ENCODE measurements around the gene ZNF23. TPM values are rescaled to one million over a fixed set of nuclear protein-coding genes. Genes with fewer than 3 reads are reported as not detected.

The ZNF23 gene
- total RNA-seq, 1 experiment from 2014 or later = 11.6 TPM

- TF ChIP-seq ATF6 (CRISPR knock-in tag; IDR thresholded peaks at IDR 0.05) = no peak
- TF ChIP-seq, protein P1, sequence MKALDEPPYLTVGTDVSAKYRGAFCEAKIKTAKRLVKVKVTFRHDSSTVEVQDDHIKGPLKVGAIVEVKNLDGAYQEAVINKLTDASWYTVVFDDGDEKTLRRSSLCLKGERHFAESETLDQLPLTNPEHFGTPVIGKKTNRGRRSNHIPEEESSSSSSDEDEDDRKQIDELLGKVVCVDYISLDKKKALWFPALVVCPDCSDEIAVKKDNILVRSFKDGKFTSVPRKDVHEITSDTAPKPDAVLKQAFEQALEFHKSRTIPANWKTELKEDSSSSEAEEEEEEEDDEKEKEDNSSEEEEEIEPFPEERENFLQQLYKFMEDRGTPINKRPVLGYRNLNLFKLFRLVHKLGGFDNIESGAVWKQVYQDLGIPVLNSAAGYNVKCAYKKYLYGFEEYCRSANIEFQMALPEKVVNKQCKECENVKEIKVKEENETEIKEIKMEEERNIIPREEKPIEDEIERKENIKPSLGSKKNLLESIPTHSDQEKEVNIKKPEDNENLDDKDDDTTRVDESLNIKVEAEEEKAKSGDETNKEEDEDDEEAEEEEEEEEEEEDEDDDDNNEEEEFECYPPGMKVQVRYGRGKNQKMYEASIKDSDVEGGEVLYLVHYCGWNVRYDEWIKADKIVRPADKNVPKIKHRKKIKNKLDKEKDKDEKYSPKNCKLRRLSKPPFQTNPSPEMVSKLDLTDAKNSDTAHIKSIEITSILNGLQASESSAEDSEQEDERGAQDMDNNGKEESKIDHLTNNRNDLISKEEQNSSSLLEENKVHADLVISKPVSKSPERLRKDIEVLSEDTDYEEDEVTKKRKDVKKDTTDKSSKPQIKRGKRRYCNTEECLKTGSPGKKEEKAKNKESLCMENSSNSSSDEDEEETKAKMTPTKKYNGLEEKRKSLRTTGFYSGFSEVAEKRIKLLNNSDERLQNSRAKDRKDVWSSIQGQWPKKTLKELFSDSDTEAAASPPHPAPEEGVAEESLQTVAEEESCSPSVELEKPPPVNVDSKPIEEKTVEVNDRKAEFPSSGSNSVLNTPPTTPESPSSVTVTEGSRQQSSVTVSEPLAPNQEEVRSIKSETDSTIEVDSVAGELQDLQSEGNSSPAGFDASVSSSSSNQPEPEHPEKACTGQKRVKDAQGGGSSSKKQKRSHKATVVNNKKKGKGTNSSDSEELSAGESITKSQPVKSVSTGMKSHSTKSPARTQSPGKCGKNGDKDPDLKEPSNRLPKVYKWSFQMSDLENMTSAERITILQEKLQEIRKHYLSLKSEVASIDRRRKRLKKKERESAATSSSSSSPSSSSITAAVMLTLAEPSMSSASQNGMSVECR (CRISPR knock-in tag; IDR thresholded peaks at IDR 0.05; ENCODE audit: borderline replicate concordance) = peak; percentile 63
- TF ChIP-seq NFE2L1 (CRISPR knock-in tag; IDR thresholded peaks at IDR 0.05) = no peak
- no peak for TF ChIP-seq ZBTB21 (CRISPR knock-in tag; IDR thresholded peaks at IDR 0.05; ENCODE audit: borderline replicate concordance)
- peak; percentile 94; the same call in 1 of the 2 replicates for TF ChIP-seq ATF1 (CRISPR knock-in tag; IDR thresholded peaks at IDR 0.05)
- TF ChIP-seq AFF4 (CRISPR knock-in tag; IDR thresholded peaks at IDR 0.05; ENCODE audit: borderline replicate concordance) = no peak
- TF ChIP-seq SOX15 (CRISPR knock-in tag; IDR thresholded peaks at IDR 0.05) = no peak
- peak; percentile 16; the same call in 1 of the 2 replicates for TF ChIP-seq TP53 (CRISPR knock-in tag; IDR thresholded peaks at IDR 0.05)
- no peak for TF ChIP-seq FOXJ3 (CRISPR knock-in tag; IDR thresholded peaks at IDR 0.05; ENCODE audit: borderline replicate concordance)
- TF ChIP-seq ZNF219 (CRISPR knock-in tag; IDR thresholded peaks at IDR 0.05; ENCODE audit: borderline replicate concordance) = no peak
- no peak for TF ChIP-seq GRHL2 (CRISPR knock-in tag; IDR thresholded peaks at IDR 0.05; ENCODE audit: insufficient replicate concordance, severe bottlenecking)
- no peak for TF ChIP-seq MYBL2 (CRISPR knock-in tag; IDR thresholded peaks at IDR 0.05)
- TF ChIP-seq RORB (CRISPR knock-in tag; IDR thresholded peaks at IDR 0.05) = no peak
- TF ChIP-seq ZNF317 (CRISPR knock-in tag; IDR thresholded peaks at IDR 0.05; ENCODE audit: borderline replicate concordance, low read depth) = no peak
- TF ChIP-seq ZNF425 (CRISPR knock-in tag; conservative IDR thresholded peaks at IDR 0.05) = peak; percentile 87
- TF ChIP-seq, protein P2, sequence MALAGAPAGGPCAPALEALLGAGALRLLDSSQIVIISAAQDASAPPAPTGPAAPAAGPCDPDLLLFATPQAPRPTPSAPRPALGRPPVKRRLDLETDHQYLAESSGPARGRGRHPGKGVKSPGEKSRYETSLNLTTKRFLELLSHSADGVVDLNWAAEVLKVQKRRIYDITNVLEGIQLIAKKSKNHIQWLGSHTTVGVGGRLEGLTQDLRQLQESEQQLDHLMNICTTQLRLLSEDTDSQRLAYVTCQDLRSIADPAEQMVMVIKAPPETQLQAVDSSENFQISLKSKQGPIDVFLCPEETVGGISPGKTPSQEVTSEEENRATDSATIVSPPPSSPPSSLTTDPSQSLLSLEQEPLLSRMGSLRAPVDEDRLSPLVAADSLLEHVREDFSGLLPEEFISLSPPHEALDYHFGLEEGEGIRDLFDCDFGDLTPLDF (CRISPR knock-in tag; IDR thresholded peaks at IDR 0.05) = no peak
- TF ChIP-seq, protein P3, sequence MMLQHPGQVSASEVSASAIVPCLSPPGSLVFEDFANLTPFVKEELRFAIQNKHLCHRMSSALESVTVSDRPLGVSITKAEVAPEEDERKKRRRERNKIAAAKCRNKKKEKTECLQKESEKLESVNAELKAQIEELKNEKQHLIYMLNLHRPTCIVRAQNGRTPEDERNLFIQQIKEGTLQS (CRISPR knock-in tag; conservative IDR thresholded peaks at IDR 0.05) = no peak
- TF ChIP-seq, protein P4, sequence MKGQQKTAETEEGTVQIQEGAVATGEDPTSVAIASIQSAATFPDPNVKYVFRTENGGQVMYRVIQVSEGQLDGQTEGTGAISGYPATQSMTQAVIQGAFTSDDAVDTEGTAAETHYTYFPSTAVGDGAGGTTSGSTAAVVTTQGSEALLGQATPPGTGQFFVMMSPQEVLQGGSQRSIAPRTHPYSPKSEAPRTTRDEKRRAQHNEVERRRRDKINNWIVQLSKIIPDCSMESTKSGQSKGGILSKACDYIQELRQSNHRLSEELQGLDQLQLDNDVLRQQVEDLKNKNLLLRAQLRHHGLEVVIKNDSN (CRISPR knock-in tag; IDR thresholded peaks at IDR 0.05) = no peak
- TF ChIP-seq ZNF138 (CRISPR knock-in tag; conservative IDR thresholded peaks at IDR 0.05) = no peak
- TF ChIP-seq ESRRA (CRISPR knock-in tag; IDR thresholded peaks at IDR 0.05; ENCODE audit: borderline replicate concordance) = peak; percentile 71; the same call in 1 of the 2 replicates
- TF ChIP-seq, protein P5, sequence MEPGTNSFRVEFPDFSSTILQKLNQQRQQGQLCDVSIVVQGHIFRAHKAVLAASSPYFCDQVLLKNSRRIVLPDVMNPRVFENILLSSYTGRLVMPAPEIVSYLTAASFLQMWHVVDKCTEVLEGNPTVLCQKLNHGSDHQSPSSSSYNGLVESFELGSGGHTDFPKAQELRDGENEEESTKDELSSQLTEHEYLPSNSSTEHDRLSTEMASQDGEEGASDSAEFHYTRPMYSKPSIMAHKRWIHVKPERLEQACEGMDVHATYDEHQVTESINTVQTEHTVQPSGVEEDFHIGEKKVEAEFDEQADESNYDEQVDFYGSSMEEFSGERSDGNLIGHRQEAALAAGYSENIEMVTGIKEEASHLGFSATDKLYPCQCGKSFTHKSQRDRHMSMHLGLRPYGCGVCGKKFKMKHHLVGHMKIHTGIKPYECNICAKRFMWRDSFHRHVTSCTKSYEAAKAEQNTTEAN (CRISPR knock-in tag; IDR thresholded peaks at IDR 0.05) = peak; percentile 55; the same call in 1 of the 2 replicates
- TF ChIP-seq ELF4 (CRISPR knock-in tag; IDR thresholded peaks at IDR 0.05; ENCODE audit: low read depth) = no peak
Measured at GRCh38 chr16:71426069-71426879, 35.8 kb downstream of the ZNF23 start (continued).
